LNCaP clone FGC (cell line): ENCODE measurements around the gene B4GALNT4.
"Not testable (repeated sequence)": the region's sequence is repeated elsewhere in the genome, so short reads cannot be mapped to it uniquely, and the experiment has no call there.

ENCODE experiments used
- DNase-seq: peaks from one replicate; pipeline ENCODE4 v3.0.0-alpha.2; 2011; ENCODE audit warnings: low read depth
- H3K4me3 ChIP-seq: 2 replicates; pipeline ENCODE4 v1.5.1; 2011; ENCODE audit warnings: mild to moderate bottlenecking, low read depth, low read length, control low read depth
- CTCF ChIP-seq: IDR thresholded peaks from 2 replicates; pipeline ENCODE4 v1.5.1; 2012; ENCODE audit warnings: mild to moderate bottlenecking; ENCODE audit not compliant: control insufficient read depth, insufficient read depth; ENCODE audit errors: extremely low read depth

B4GALNT4 gene

DNA sequence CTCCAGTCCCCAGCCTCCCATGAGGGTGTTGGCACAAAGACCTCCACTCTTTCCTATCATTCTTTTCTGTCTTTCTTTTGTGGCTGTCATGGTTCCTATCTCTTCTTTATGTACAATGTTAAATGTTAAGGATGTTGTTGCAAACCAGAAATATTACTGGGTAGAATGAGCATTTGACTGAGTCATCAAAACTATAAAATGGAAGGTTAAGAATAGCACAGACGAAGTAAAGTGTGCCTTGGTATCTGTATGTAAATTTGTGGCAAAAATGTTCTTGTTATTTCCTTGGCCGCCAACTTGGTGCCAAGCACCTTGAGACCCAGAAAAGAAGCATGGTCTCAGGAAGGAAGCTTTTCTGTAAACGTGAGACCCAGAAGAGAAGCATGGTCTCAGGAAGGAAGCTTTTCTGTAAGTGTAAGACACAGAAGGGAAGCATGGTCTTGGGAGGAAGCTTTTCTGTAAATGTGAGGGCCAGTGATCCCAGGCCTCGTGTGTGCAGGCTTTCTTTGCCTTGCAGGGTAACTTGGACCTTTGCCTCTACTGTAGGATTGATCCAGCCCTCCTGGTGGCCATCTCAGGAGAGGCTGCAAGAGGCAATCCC, 18.0 kb downstream of the B4GALNT4 start:
- no peak overlapping the region for H3K4me3 ChIP-seq
- no peak for DNase-seq
- TF ChIP-seq CTCF: no peak

GRCh38 chr11:389369-389768, 20.1 kb downstream of the B4GALNT4 start:
- not testable (repeated sequence) for H3K4me3 ChIP-seq, DNase-seq

- H3K4me3 ChIP-seq: no peak overlapping the region
- no peak for DNase-seq
- TF ChIP-seq CTCF: peak; percentile 66
Measured at GRCh38 chr11:390175-390574, 20.9 kb downstream of the B4GALNT4 start.

DNA sequence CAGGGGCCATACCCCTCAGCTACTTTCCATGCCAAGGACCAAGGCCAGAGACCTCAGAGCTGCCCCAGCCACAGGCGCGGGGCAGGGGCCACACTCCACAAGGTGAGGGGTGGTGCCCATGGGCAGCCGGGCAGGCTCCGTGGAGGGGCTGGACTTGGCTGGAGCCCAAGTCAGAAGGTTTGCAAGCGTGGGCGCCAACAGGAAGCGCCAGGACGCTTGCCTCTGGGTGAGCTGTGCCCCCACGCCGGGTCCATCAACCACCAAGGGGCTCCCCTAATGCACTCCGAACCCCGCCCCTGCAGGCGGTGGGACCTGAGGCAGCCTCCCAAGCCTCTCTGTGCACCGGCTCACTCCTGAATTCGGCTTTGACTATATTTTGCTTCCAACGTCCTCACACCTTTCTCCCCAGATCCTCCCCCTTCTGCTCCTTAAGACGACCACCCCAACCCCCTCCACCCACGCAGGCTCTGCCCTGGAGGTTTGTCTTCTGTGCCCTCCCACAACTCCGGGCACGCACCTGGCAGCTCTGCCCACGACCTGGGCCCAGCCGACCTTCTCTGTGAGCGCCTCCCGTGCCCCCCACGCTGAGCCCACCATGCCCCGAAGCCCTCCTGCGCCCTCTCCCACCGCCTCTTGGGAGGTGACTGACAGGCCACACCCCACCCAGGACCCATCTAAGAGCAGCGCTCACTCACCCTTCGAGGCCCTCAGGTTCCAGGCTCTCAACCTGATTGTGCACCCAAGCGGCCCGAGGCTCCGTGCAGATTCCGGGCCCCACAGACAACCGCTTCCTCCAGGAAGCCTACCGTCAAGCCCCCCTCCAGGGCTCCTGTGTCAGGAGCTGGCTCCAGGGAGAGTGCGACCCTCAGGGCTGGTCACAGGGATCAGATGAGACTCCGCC, 22.1 kb downstream of the B4GALNT4 start:
- DNase-seq: no peak
- no peak for TF ChIP-seq CTCF
- no peak overlapping the region for H3K4me3 ChIP-seq

- H3K4me3 ChIP-seq: no peak overlapping the region
- TF ChIP-seq CTCF: no peak
- DNase-seq: no peak
Measured at GRCh38 chr11:392102-392777, 22.9 kb downstream of the B4GALNT4 start.

DNA sequence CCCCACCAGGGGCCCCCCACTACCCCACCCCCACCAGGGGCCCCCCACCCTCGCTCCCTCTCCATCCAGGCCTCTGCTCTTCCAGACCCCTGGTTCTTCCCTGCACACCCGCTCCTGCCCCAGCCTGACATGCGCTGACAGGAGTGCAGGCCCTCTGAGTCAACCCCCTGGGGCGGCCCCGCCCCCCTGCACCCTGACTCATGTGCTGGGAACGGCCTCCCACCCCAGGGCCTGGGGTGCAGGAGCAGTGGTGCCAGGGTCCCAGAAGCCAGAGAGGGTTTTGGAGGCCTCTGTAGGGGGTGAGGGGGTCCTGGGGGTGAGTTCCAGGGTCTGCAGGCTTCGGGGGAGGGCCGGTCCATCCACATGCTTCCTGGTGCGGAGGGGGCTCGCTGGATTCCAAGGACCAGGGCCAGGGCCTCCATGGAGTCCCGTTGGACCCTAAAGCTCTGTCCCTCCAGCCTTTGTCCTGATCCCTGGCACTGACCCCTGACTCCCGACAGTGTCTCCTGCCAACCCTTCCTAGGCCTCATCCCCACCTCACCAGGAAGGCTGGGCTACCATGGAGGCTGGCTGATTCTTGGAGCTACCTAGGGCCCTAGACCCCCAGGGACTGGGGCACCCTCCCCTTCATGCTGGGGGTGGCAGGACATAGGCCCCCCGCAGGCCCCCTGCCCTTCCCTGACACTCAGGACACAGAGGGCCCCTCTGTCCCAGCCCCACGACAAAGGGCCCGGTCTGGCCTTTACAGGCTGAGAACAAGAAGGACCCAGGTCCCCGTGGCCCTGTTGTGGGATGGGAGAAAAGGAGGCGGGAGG, 24.1 kb downstream of the B4GALNT4 start:
- DNase-seq: no peak
- TF ChIP-seq CTCF: no peak
- H3K4me3 ChIP-seq: peak overlapping the region; percentile 98
